Osteocyte (in vitro differentiated cells): ENCODE data around the gene ABAT. TPM values are rescaled to one million over a fixed set of nuclear protein-coding genes. Genes with fewer than 3 reads are reported as not detected.

ENCODE experiments used
- DNase-seq: peaks from one replicate; pipeline ENCODE4 v3.0.0; 2021; ENCODE audit warnings: mixed read lengths; ENCODE audit not compliant: unreplicated experiment; ENCODE audit errors: extremely low spot score
- H3K27ac Mint-ChIP-seq: one replicate; pipeline ENCODE4 v1.8.0; 2021; ENCODE audit warnings: mild to moderate bottlenecking, mixed read lengths; ENCODE audit not compliant: unreplicated experiment
- H3K27me3 Mint-ChIP-seq: one replicate; pipeline ENCODE4 v1.8.0; 2021; ENCODE audit warnings: mixed read lengths; ENCODE audit not compliant: unreplicated experiment
- H3K36me3 Mint-ChIP-seq: one replicate; pipeline ENCODE4 v1.8.0; 2021; ENCODE audit warnings: mixed read lengths; ENCODE audit not compliant: unreplicated experiment
- H3K4me1 Mint-ChIP-seq: one replicate; pipeline ENCODE4 v1.8.0; 2021; ENCODE audit warnings: mixed read lengths; ENCODE audit not compliant: unreplicated experiment
- H3K4me3 Mint-ChIP-seq: one replicate; pipeline ENCODE4 v1.8.0; 2021; ENCODE audit warnings: mild to moderate bottlenecking, moderate library complexity, mixed read lengths; ENCODE audit not compliant: unreplicated experiment
- H3K9me3 Mint-ChIP-seq: one replicate; pipeline ENCODE4 v1.8.0; 2021; ENCODE audit warnings: mixed read lengths; ENCODE audit not compliant: unreplicated experiment
- CTCF ChIP-seq: fragments of 200-600 bp; sonication (generic); IDR thresholded peaks from 2 replicates; pipeline ENCODE4 v1.5.0; 2021; ENCODE audit warnings: antibody characterized with exemption, mild to moderate bottlenecking, moderate library complexity
- total RNA-seq: library from RNA; stranded (reverse); gene quantifications from 2 replicates; pipeline ENCODE4 v1.2.1, GENCODE V29; 2021

Gene ABAT
- total RNA-seq, 1 donor from 2014 or later: 3.0 TPM

DNA sequence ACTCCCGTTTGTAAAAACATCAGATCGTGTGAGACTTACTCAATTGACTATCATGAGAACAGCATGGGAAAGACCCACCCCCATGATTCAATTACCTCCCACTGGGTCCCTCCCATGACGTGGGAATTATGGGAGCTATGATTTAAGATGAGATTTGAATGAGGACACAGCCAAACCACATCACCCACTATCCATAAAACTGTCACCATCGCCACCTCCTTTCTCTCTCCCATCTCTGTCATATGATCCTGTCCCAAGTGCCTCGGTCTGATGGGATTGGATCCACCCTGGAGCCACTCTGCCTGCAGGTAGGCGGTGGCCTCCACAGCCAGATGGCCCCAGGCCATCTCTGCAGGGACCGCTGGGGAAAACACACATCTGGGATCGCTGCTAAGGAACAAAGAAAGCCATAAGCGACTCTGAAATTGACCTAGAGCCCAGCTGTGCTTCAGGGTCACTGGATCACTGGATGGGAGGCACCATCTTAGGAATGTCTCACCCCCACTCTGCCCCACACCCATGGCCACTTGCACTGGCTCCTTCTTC is 61.8 kb downstream of the ABAT start:
- Mint-ChIP-seq H3K36me3 (no peaks in the 10 kb centered on the region), H3K27ac (no peak overlapping the region), H3K4me3 (no peak overlapping the region), H3K27me3 (no peaks in the 10 kb centered on the region), H3K4me1 (no peaks in the 10 kb centered on the region), H3K9me3 (no peaks in the 10 kb centered on the region)
- no peak for DNase-seq
- TF ChIP-seq CTCF: no peak

GRCh38 chr16:8739151-8739550 is 64.7 kb downstream of the ABAT start:
- no peak for TF ChIP-seq CTCF
- Mint-ChIP-seq H3K27me3 (no peaks in the 10 kb centered on the region), H3K27ac (no peak overlapping the region), H3K36me3 (no peaks in the 10 kb centered on the region), H3K9me3 (no peaks in the 10 kb centered on the region), H3K4me3 (no peak overlapping the region), H3K4me1 (no peaks in the 10 kb centered on the region)
- no peak for DNase-seq

DNA sequence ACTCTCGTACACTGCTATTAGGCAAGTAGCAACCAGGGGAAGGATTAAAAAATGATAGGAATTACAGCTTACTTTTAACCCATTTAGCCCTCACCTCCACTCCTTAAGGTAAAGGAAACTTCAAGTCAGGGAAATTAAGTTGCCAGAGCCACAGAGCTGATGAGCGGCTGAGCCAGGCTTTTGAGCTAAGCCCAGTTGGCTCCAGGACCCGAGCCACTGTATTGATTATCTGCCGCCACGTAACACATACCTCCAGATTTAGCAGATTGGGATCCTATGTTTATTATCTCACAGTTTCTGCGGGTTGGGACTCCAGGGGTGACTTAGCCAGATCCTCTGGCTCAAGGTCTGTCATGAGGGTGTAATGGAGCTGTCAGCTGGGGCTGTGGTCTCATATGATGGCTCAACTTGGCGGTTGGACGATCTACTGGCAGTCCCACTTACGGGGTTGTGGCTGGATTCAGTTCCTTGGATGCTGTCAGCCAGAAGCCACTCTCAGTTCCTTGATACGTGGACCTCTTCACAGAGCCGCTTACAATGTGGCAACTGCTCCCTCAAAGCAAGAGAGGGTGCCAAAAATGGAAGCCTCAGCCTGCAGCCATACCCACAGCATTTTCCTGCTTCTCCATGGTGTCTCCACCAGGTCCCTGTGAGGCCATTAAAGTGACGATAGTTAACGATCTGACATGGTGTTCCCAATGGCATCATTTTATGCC is 65.7 kb downstream of the ABAT start:
- Mint-ChIP-seq H3K4me1 (no peaks in the 10 kb centered on the region), H3K36me3 (no peaks in the 10 kb centered on the region), H3K27ac (no peak overlapping the region), H3K4me3 (no peak overlapping the region), H3K9me3 (no peaks in the 10 kb centered on the region), H3K27me3 (no peaks in the 10 kb centered on the region)
- no peak for DNase-seq
- no peak for TF ChIP-seq CTCF

DNA sequence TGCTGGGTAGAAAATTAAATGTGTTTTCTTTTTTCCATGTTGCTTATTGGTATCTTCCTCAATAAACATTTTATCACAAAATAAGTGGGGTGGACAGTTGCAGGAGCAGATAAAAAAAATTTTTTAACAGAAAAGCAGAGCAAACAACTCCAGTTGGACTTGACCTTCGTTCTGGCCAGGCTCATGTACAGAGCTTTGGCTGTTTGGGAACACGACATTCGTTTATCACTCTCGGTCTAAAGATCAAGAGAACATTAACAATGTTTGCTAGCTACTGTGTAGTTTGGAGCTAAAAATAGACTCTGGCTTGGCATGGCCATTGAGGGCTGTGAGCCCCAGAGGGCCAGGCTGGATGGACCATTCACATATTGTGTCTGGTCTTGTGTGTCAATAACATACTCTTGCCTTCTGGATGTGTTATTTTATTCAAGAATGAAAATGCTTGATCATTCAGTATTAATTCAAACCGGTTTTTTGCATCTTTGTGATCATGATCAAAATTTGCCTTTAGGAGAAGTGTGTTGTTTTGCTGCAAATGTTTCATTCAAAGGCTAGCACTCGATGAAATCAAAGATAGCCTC is 66.4 kb downstream of the ABAT start:
- Mint-ChIP-seq H3K27ac (no peak overlapping the region), H3K4me1 (no peaks in the 10 kb centered on the region), H3K27me3 (no peaks in the 10 kb centered on the region), H3K4me3 (no peak overlapping the region), H3K36me3 (no peaks in the 10 kb centered on the region), H3K9me3 (no peaks in the 10 kb centered on the region)
- no peak for TF ChIP-seq CTCF
- DNase-seq: no peak

- H3K27me3 Mint-ChIP-seq: no peaks in the 10 kb centered on the region
- no peaks in the 10 kb centered on the region for H3K36me3 Mint-ChIP-seq
- H3K4me3 Mint-ChIP-seq: no peak overlapping the region
- no peak for DNase-seq
- TF ChIP-seq CTCF: no peak
- no peaks in the 10 kb centered on the region for H3K9me3 Mint-ChIP-seq
- no peaks in the 10 kb centered on the region for H3K4me1 Mint-ChIP-seq
- H3K27ac Mint-ChIP-seq: no peak overlapping the region
Measured at GRCh38 chr16:8741636-8742035, 67.2 kb downstream of the ABAT start.
